MCF 10A (cell line): ENCODE results near the gene YEATS2. TPM values are rescaled to one million over a fixed set of nuclear protein-coding genes. Genes with fewer than 3 reads are reported as not detected.
"Not testable (repeated sequence)": the region's sequence is repeated elsewhere in the genome, so short reads cannot be mapped to it uniquely, and the experiment has no call there.

Experiments
- BruUV-seq: library from RNA; stranded (reverse); fragments of 400-500 nt; replicated peaks from 2 replicates; lab custom pipeline; 2021; lab: Mats Ljungman, UMichigan
- CTCF ChIA-PET: fragments of 300-600 bp; sonication (Branson Sonifier 250); formaldehyde crosslinking; extraction: SDS; loops from one replicate; lab custom pipeline; 2021; ENCODE audit warnings: antibody characterized with exemption, inconsistent platforms; lab: Yijun Ruan, JAX
- POLR2A ChIA-PET: fragments of 300-600, 350-650 bp; sonication (Branson Sonifier 250); formaldehyde crosslinking; extraction: SDS; loops from one replicate; lab custom pipeline; 2020; ENCODE audit warnings: antibody characterized with exemption, inconsistent platforms; lab: Yijun Ruan, JAX
- DNase-seq: peaks from one replicate; pipeline ENCODE4 v3.0.0-alpha.2; 2018; ENCODE audit not compliant: unreplicated experiment
- H3K27ac Mint-ChIP-seq: one replicate; pipeline ENCODE4 v1.8.0; 2022; ENCODE audit warnings: mild to moderate bottlenecking, low read depth, mixed read lengths; ENCODE audit not compliant: unreplicated experiment
- H3K27me3 Mint-ChIP-seq: one replicate; pipeline ENCODE4 v1.8.0; 2022; ENCODE audit warnings: mixed read lengths; ENCODE audit not compliant: insufficient read depth, unreplicated experiment
- H3K36me3 Mint-ChIP-seq: one replicate; pipeline ENCODE4 v1.8.0; 2022; ENCODE audit warnings: mild to moderate bottlenecking, moderate library complexity, mixed read lengths; ENCODE audit not compliant: insufficient read depth, unreplicated experiment
- H3K4me1 Mint-ChIP-seq: one replicate; pipeline ENCODE4 v1.8.0; 2022; ENCODE audit warnings: mixed read lengths; ENCODE audit not compliant: insufficient read depth, unreplicated experiment
- H3K4me3 Mint-ChIP-seq: one replicate; pipeline ENCODE4 v1.8.0; 2022; ENCODE audit warnings: mild to moderate bottlenecking, moderate library complexity, mixed read lengths; ENCODE audit not compliant: unreplicated experiment
- H3K9me3 Mint-ChIP-seq: one replicate; pipeline ENCODE4 v1.8.0; 2022; ENCODE audit warnings: mixed read lengths; ENCODE audit not compliant: unreplicated experiment
- CTCF ChIP-seq: fragments of 200-600 bp; IDR thresholded peaks from one replicate; pipeline ENCODE4 v1.8.0; 2022; ENCODE audit warnings: antibody characterized with exemption, mild to moderate bottlenecking; ENCODE audit not compliant: unreplicated experiment
- intact Hi-C: fragments of 100-400 bp; cut with micrococcal nuclease; formaldehyde crosslinking; loops from 2 replicates; pipeline ENCODE4 v1.14.1; 2022
- total RNA-seq: library from RNA; stranded (reverse); gene quantifications from 2 replicates; pipeline ENCODE4 v1.2.3, GENCODE V29; 2022

The YEATS2 gene
- total RNA-seq, 1 experiment from 2014 or later: 29.4 TPM

GRCh38 chr3:183698756-183699155, 1.2 kb downstream of the YEATS2 start:
- Mint-ChIP-seq H3K4me1 (peaks cover 24% of the 10 kb centered on the region), H3K4me3 (peak overlapping the region; percentile 77), H3K36me3 (peaks cover 5% of the 10 kb centered on the region), H3K27me3 (no peaks in the 10 kb centered on the region), H3K27ac (peak overlapping the region; percentile 87), H3K9me3 (no peaks in the 10 kb centered on the region)
- ChIA-PET CTCF (interaction anchor here (0.6 kb wide), 1 partner anchor 106 kb away, joined by 3 read pairs; no protein-coding TSS in a partner anchor), POLR2A (interaction anchor here (0.6 to 8.0 kb wide), 11 partner anchors 8 to 67 kb away, joined by 3 to 98 read pairs (median 3); partner anchors contain the start of gene KLHL24)
- DNase-seq: peak; percentile 36
- TF ChIP-seq CTCF: no peak
- intact Hi-C loops: loop anchor here (5.0 kb wide), 1 partner anchor 196 kb away; no protein-coding TSS in a partner anchor
- BruUV-seq: TSS peak; percentile 51

- CTCF ChIA-PET: interaction anchor here (0.6 kb wide), 1 partner anchor 105 kb away, joined by 3 read pairs; no protein-coding TSS in a partner anchor
- Mint-ChIP-seq H3K36me3 (peaks cover 5% of the 10 kb centered on the region), H3K27ac (peak overlapping the region; percentile 87), H3K27me3 (no peaks in the 10 kb centered on the region), H3K9me3 (no peaks in the 10 kb centered on the region), H3K4me3 (peak overlapping the region; percentile 77), H3K4me1 (peaks cover 29% of the 10 kb centered on the region)
- intact Hi-C loops: loop anchor here (5.0 kb wide), 1 partner anchor 197 kb away; no protein-coding TSS in a partner anchor
- no TSS peak for BruUV-seq
- TF ChIP-seq CTCF: no peak
- POLR2A ChIA-PET: interaction anchor here (0.7 to 8.0 kb wide), 8 partner anchors 9 to 600 kb away, joined by 3 to 98 read pairs (median 3); partner anchors contain the start of genes KLHL24 and MCCC1
- peak; percentile 22 for DNase-seq
Measured at GRCh38 chr3:183699238-183699947, 1.8 kb downstream of the YEATS2 start.

GRCh38 chr3:183701744-183702143, 4.1 kb downstream of the YEATS2 start:
- Mint-ChIP-seq H3K27me3 (no peaks in the 10 kb centered on the region), H3K27ac (no peak overlapping the region), H3K9me3 (no peaks in the 10 kb centered on the region), H3K4me3 (no peak overlapping the region), H3K36me3 (peaks cover 5% of the 10 kb centered on the region), H3K4me1 (peaks cover 29% of the 10 kb centered on the region)
- no peak for TF ChIP-seq CTCF
- intact Hi-C loops: no loop called here
- no peak for DNase-seq
- CTCF ChIA-PET: no interaction called here
- POLR2A ChIA-PET: interaction anchor here (8.0 kb wide), 1 partner anchor 66 kb away, joined by 98 read pairs; the partner anchor contains the start of gene KLHL24
- no TSS peak for BruUV-seq

- H3K9me3 Mint-ChIP-seq, DNase-seq, intact Hi-C loops, H3K27me3 Mint-ChIP-seq, H3K4me3 Mint-ChIP-seq, H3K36me3 Mint-ChIP-seq, H3K27ac Mint-ChIP-seq, BruUV-seq: not testable (repeated sequence)
- ChIA-PET CTCF (interaction anchor here (0.6 to 1.5 kb wide), 3 partner anchors 63 to 154 kb away, joined by 3 to 4 read pairs (median 3); no protein-coding TSS in a partner anchor), POLR2A (interaction anchor here (0.7 kb wide), 1 partner anchor 256 kb away, joined by 3 read pairs; no protein-coding TSS in a partner anchor)
- H3K4me1 Mint-ChIP-seq: peaks cover 26% of the 10 kb centered on the region
Measured at GRCh38 chr3:183703892-183704291, 6.3 kb downstream of the YEATS2 start.
